GM12864 (cell line): ENCODE data around the gene FAM124A.

Source experiments
- DNase-seq: peaks from one replicate; pipeline ENCODE4 v3.0.0-alpha.2; 2011; ENCODE audit warnings: low read depth
- H3K4me3 ChIP-seq: 2 replicates; pipeline ENCODE4 v1.5.1; 2011; ENCODE audit warnings: mild to moderate bottlenecking, low read depth, low read length, control low read depth
- CTCF ChIP-seq: IDR thresholded peaks from 2 replicates; pipeline ENCODE4 v1.5.1; 2011; ENCODE audit warnings: low read depth, mild to moderate bottlenecking, moderate library complexity, low read length, control low read depth, inconsistent platforms; ENCODE audit errors: missing control alignments

FAM124A gene

GRCh38 chr13:51240178-51240577 lies 18.0 kb downstream of the FAM124A start:
- TF ChIP-seq CTCF, result no peak
- no peak for DNase-seq
- H3K4me3 ChIP-seq, result no peak overlapping the region

- no peak overlapping the region for H3K4me3 ChIP-seq
- no peak for DNase-seq
- no peak for TF ChIP-seq CTCF
Observed at GRCh38 chr13:51240958-51241357, 18.8 kb downstream of the FAM124A start.

DNA sequence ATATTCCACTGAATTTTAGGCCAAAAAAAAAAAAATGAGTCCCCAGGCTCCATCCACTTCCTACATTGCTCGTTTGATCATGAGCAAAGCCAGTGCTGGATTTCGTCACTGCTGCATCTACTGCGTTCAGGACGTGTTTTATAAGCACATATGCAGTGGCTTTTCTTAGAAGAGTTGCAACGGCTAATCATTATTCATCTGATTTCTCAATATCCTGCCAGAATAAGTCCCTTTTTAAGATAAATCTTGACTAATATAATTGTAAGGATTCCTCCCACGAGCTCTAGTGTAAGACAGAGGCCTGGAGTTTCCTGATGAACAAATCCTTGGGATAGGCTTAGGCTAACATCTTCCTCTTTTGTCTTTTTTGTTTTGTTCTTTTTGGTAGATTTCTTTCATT lies 19.5 kb downstream of the FAM124A start:
- no peak for TF ChIP-seq CTCF
- H3K4me3 ChIP-seq, result no peak overlapping the region
- no peak for DNase-seq

DNA sequence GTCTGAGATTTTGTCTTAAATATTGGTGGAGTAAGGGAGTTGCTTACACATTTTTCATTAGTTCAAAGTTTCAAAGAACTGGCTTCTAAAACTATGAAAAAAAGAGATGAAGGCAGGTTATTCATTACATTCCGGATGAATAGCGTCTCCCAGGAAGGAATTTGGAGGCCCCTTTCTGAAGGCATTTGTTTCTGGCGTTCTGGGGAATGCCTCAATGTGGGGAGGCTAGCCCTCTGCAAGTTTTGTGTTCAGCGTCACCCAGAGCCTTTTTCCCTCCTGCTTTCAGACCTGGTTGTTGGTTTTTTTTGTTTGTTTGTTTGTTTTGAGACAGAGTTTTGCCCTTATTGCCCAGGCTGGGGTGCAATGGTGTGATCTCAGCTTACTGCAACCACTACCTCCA lies 21.0 kb downstream of the FAM124A start:
- H3K4me3 ChIP-seq, result no peak overlapping the region
- TF ChIP-seq CTCF, result no peak

GRCh38 chr13:51243832-51244231 lies 21.6 kb downstream of the FAM124A start:
- no peak for DNase-seq
- H3K4me3 ChIP-seq, result no peak overlapping the region

More for the DNA sequence above, 21.0 kb downstream of the FAM124A start:
- no peak for DNase-seq

GRCh38 chr13:51244637-51245405 lies 22.6 kb downstream of the FAM124A start:
- H3K4me3 ChIP-seq, result no peak overlapping the region
- DNase-seq, result no peak
- TF ChIP-seq CTCF, result no peak

More at GRCh38 chr13:51243832-51244231, 21.6 kb downstream of the FAM124A start:
- TF ChIP-seq CTCF, result no peak

- no peak overlapping the region for H3K4me3 ChIP-seq
- TF ChIP-seq CTCF, result no peak
- no peak for DNase-seq
Observed at GRCh38 chr13:51245583-51245982, 23.4 kb downstream of the FAM124A start.
